SK-N-SH treated with all-trans-retinoic acid at 6 μM for 48 hours (cell line): ENCODE data around the gene GLYR1.

ENCODE experiments used
- ZNF8 ChIP-seq: fragments of 450-650 bp; formaldehyde crosslinking; IDR thresholded peaks from 2 replicates; pipeline ENCODE4 v1.5.0; 2020; ENCODE audit warnings: mild to moderate bottlenecking, moderate library complexity
- TF ChIP-seq, protein P1 (sequence below): fragments of 250-450 bp; sonication (Bioruptor Pico); IDR thresholded peaks from 2 replicates; pipeline ENCODE4 v1.8.0; 2020; ENCODE audit warnings: mild to moderate bottlenecking, moderate library complexity, borderline replicate concordance

DNA sequence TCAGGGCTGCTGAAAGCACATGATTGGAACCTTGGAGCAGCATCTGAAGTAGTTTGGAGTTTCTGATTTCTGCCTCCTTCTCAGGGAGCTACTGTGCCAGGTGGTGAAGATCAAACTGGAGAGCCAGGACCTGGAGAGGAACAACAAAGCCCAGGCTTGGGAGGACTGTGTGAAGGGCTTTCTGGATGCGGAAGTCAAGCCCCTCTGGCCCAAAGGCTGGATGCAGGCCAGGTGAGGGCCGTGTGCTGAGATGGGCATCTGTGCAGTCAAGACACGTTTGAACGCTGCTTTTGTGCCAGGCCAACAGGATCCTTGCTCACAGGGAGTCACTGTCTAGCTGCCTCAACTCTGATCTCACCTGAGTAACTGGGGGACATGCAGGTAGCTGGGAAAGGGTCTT lies 24.0 kb upstream of the GLYR1 start:
- TF ChIP-seq, protein P1, sequence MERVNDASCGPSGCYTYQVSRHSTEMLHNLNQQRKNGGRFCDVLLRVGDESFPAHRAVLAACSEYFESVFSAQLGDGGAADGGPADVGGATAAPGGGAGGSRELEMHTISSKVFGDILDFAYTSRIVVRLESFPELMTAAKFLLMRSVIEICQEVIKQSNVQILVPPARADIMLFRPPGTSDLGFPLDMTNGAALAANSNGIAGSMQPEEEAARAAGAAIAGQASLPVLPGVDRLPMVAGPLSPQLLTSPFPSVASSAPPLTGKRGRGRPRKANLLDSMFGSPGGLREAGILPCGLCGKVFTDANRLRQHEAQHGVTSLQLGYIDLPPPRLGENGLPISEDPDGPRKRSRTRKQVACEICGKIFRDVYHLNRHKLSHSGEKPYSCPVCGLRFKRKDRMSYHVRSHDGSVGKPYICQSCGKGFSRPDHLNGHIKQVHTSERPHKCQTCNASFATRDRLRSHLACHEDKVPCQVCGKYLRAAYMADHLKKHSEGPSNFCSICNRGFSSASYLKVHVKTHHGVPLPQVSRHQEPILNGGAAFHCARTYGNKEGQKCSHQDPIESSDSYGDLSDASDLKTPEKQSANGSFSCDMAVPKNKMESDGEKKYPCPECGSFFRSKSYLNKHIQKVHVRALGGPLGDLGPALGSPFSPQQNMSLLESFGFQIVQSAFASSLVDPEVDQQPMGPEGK (CRISPR knock-in tag): no peak
- no peak for TF ChIP-seq ZNF8 (CRISPR knock-in tag)
